GM23338 (cell line): ENCODE data around the gene HOXB3. TPM values are rescaled to one million over a fixed set of nuclear protein-coding genes. Genes with fewer than 3 reads are reported as not detected.

Experiments
- ATAC-seq: fragments of 200-7000 bp; cut with Tn5 transposase; 3 replicates; pipeline ENCODE4 v1.9.1; 2020
- DNase-seq: peaks from one replicate; pipeline ENCODE4 v3.0.0-alpha.2; 2015; ENCODE audit warnings: low spot score
- H2AFZ ChIP-seq: fragments of 200-600 bp; sonication (generic); 2 replicates; pipeline ENCODE4 v1.8.0; 2016; ENCODE audit warnings: antibody characterized with exemption, mild to moderate bottlenecking, moderate library complexity
- H3F3A ChIP-seq: fragments of 200-600 bp; sonication (generic); replicated peaks from 2 replicates; pipeline ENCODE4 v1.8.0; 2017; ENCODE audit warnings: antibody characterized with exemption, mixed run types, low read depth
- H3K27ac ChIP-seq: fragments of 200-600 bp; sonication (generic); 2 replicates; pipeline ENCODE4 v1.6.1; 2016; ENCODE audit warnings: low read depth
- H3K27me3 ChIP-seq: fragments of 200-600 bp; sonication (generic); 2 replicates; pipeline ENCODE4 v1.8.0; 2016; ENCODE audit warnings: mild to moderate bottlenecking, mixed run types, moderate library complexity; ENCODE audit not compliant: insufficient read depth
- H3K36me3 ChIP-seq: fragments of 200-600 bp; sonication (generic); 2 replicates; pipeline ENCODE4 v1.8.0; 2016; ENCODE audit warnings: mild to moderate bottlenecking; ENCODE audit not compliant: insufficient read depth
- H3K4me1 ChIP-seq: fragments of 200-600 bp; sonication (generic); 2 replicates; pipeline ENCODE4 v1.8.0; 2016; ENCODE audit warnings: mild to moderate bottlenecking, moderate library complexity; ENCODE audit not compliant: insufficient read depth
- H3K4me2 ChIP-seq: fragments of 200-600 bp; sonication (generic); 2 replicates; pipeline ENCODE4 v1.7.1; 2017; ENCODE audit warnings: mixed run types
- H3K4me3 ChIP-seq: fragments of 200-600 bp; sonication (generic); 2 replicates; pipeline ENCODE4 v1.6.1; 2016; ENCODE audit warnings: mixed run types
- H3K79me2 ChIP-seq: fragments of 200-600 bp; sonication (generic); replicated peaks from 2 replicates; pipeline ENCODE4 v1.8.0; 2017; ENCODE audit warnings: mild to moderate bottlenecking; ENCODE audit not compliant: insufficient read depth
- H3K9me2 ChIP-seq: fragments of 200-600 bp; sonication (generic); 2 replicates; pipeline ENCODE4 v1.8.0; 2017; ENCODE audit not compliant: insufficient read depth
- H4K20me1 ChIP-seq: fragments of 200-600 bp; sonication (generic); replicated peaks from 2 replicates; pipeline ENCODE4 v1.8.0; 2017; ENCODE audit warnings: mild to moderate bottlenecking; ENCODE audit not compliant: insufficient read depth
- H3K27ac Mint-ChIP-seq: 2 replicates; pipeline ENCODE4 v1.8.0; 2020; ENCODE audit warnings: inconsistent platforms, mild to moderate bottlenecking, moderate library complexity, mixed read lengths
- H3K27me3 Mint-ChIP-seq: 3 replicates; pipeline ENCODE4 v1.8.0; 2022; ENCODE audit warnings: low read depth, mild to moderate bottlenecking, moderate library complexity, mixed read lengths, inconsistent platforms; ENCODE audit not compliant: insufficient read depth, poor library complexity
- H3K36me3 Mint-ChIP-seq: 3 replicates; pipeline ENCODE4 v1.8.0; 2021; ENCODE audit warnings: low read depth, mild to moderate bottlenecking, inconsistent platforms, moderate library complexity, mixed read lengths
- H3K4me1 Mint-ChIP-seq: 3 replicates; pipeline ENCODE4 v1.8.0; 2020; ENCODE audit warnings: mild to moderate bottlenecking, inconsistent platforms, mixed read lengths
- H3K4me3 Mint-ChIP-seq: 3 replicates; pipeline ENCODE4 v1.8.0; 2021; ENCODE audit warnings: moderate library complexity, mild to moderate bottlenecking, inconsistent platforms, mixed read lengths
- H3K9me3 Mint-ChIP-seq: 3 replicates; pipeline ENCODE4 v1.8.0; 2020; ENCODE audit warnings: moderate library complexity, mild to moderate bottlenecking, inconsistent platforms, mixed read lengths
- CREB1 ChIP-seq: fragments of 250-450 bp; sonication (Bioruptor Pico); IDR thresholded peaks from 2 replicates; pipeline ENCODE4 v1.5.0; 2020; ENCODE audit warnings: low read depth, mild to moderate bottlenecking, moderate library complexity
- EZH2 ChIP-seq: fragments of 200-600 bp; sonication (generic); IDR thresholded peaks from one replicate; pipeline ENCODE4 v1.8.0; 2017; ENCODE audit warnings: antibody characterized with exemption, mild to moderate bottlenecking, low read depth; ENCODE audit not compliant: unreplicated experiment
- EZH2phosphoT487 ChIP-seq: fragments of 200-600 bp; sonication (generic); IDR thresholded peaks from one replicate; pipeline ENCODE4 v1.8.1; 2018; ENCODE audit warnings: antibody characterized with exemption; ENCODE audit not compliant: unreplicated experiment
- JUNB ChIP-seq: IDR thresholded peaks from one replicate; pipeline ENCODE4 v1.6.1; 2016; ENCODE audit warnings: antibody characterized with exemption; ENCODE audit not compliant: unreplicated experiment
- NANOG ChIP-seq: IDR thresholded peaks from 2 replicates; pipeline ENCODE4 v1.6.1; 2016; ENCODE audit warnings: antibody characterized with exemption, borderline replicate concordance
- POLR2AphosphoS5 ChIP-seq: IDR thresholded peaks from 2 replicates; pipeline ENCODE4 v1.6.1; 2016; ENCODE audit warnings: antibody characterized with exemption, low read depth
- ZNF331 ChIP-seq: fragments of 250-450 bp; sonication (Bioruptor Pico); IDR thresholded peaks from 2 replicates; pipeline ENCODE4 v1.5.0; 2020; ENCODE audit warnings: low read depth, mild to moderate bottlenecking, moderate library complexity
- polyA plus RNA-seq: library from polyadenylated mRNA; unstranded; fragments of >200 nt; fragmentation: Nextera tagmentation; extraction: Ambion mirVana; gene quantifications from 2 replicates; pipeline ENCODE4 v1.2.1, GENCODE V29; 2016
- total RNA-seq: library from RNA; depleted of rRNA; stranded (reverse); fragments of >200 nt; shearing (Covaris generic); gene quantifications from 2 replicates; pipeline ENCODE4 v1.2.3, GENCODE V29; 2014
- TF ChIP-seq, protein P1 (sequence below): IDR thresholded peaks from one replicate; pipeline ENCODE4 v1.6.1; 2018; ENCODE audit warnings: antibody characterized with exemption; ENCODE audit not compliant: unreplicated experiment

The HOXB3 gene
- total and polyA plus RNA-seq, 2 experiments from 2014 or later: 0.17 TPM; not detected in 1

GRCh38 chr17:48617471-48618255 lies 27.6 kb upstream of the HOXB3 start:
- H3F3A ChIP-seq: peaks cover 45% of the 10 kb centered on the region
- H3K27ac Mint-ChIP-seq: no peak overlapping the region
- peak; percentile 96 for TF ChIP-seq EZH2
- TF ChIP-seq EZH2phosphoT487: no peak
- TF ChIP-seq JUNB: no peak
- no peak overlapping the region for H2AFZ ChIP-seq
- H3K9me2 ChIP-seq: no peaks in the 10 kb centered on the region
- DNase-seq (peak; percentile 58), ATAC-seq (peak; percentile 19)
- H3K4me1 Mint-ChIP-seq: peaks cover 27% of the 10 kb centered on the region
- peaks cover 60% of the 10 kb centered on the region for H4K20me1 ChIP-seq
- H3K27me3 ChIP-seq: peaks cover 100% of the 10 kb centered on the region
- H3K79me2 ChIP-seq: no peaks in the 10 kb centered on the region
- no peak overlapping the region for H3K4me3 Mint-ChIP-seq
- H3K36me3 ChIP-seq: no peaks in the 10 kb centered on the region
- peaks cover 10% of the 10 kb centered on the region; the same call in 2 of the 3 replicates for H3K9me3 Mint-ChIP-seq
- H3K4me2 ChIP-seq: peak overlapping the region; percentile 32; the same call in 1 of the 2 replicates
- H3K27ac ChIP-seq: no peak overlapping the region
- H3K36me3 Mint-ChIP-seq: peaks cover 3% of the 10 kb centered on the region; the same call in 1 of the 3 replicates
- peaks cover 99% of the 10 kb centered on the region for H3K27me3 Mint-ChIP-seq
- peaks cover 35% of the 10 kb centered on the region for H3K4me1 ChIP-seq
- no peak overlapping the region for H3K4me3 ChIP-seq

GRCh38 chr17:48616717-48617470 lies 26.9 kb upstream of the HOXB3 start:
- DNase-seq: no peak
- Histone ChIP-seq H3F3A (peaks cover 42% of the 10 kb centered on the region), H3K79me2 (no peaks in the 10 kb centered on the region), H3K27ac (no peak overlapping the region), H3K27me3 (peaks cover 100% of the 10 kb centered on the region), H2AFZ (no peak overlapping the region), H4K20me1 (peaks cover 56% of the 10 kb centered on the region), H3K36me3 (no peaks in the 10 kb centered on the region), H3K9me2 (no peaks in the 10 kb centered on the region), H3K4me2 (no peak overlapping the region), H3K4me3 (no peak overlapping the region), H3K4me1 (peaks cover 39% of the 10 kb centered on the region)
- H3K4me3 Mint-ChIP-seq: no peak overlapping the region
- H3K27ac Mint-ChIP-seq: no peak overlapping the region
- peaks cover 99% of the 10 kb centered on the region for H3K27me3 Mint-ChIP-seq
- H3K4me1 Mint-ChIP-seq: peaks cover 32% of the 10 kb centered on the region
- TF ChIP-seq NANOG: no peak
- peak; percentile 97 for TF ChIP-seq EZH2
- H3K9me3 Mint-ChIP-seq: peaks cover 10% of the 10 kb centered on the region; the same call in 2 of the 3 replicates
- ATAC-seq: no peak
- H3K36me3 Mint-ChIP-seq: peaks cover 3% of the 10 kb centered on the region; the same call in 1 of the 3 replicates

- H3K27ac Mint-ChIP-seq: no peak overlapping the region
These were observed 26.1 kb upstream of the HOXB3 start for GRCh38 chr17:48615963-48616716.

More at GRCh38 chr17:48615963-48616716, 26.1 kb upstream of the HOXB3 start:
- no peaks in the 10 kb centered on the region; the same call in 2 of the 3 replicates for H3K36me3 Mint-ChIP-seq
- TF ChIP-seq POLR2AphosphoS5: no peak
- peak; percentile 85 for TF ChIP-seq EZH2
- no peak for TF ChIP-seq CREB1 (CRISPR knock-in tag)
- TF ChIP-seq, protein P1, sequence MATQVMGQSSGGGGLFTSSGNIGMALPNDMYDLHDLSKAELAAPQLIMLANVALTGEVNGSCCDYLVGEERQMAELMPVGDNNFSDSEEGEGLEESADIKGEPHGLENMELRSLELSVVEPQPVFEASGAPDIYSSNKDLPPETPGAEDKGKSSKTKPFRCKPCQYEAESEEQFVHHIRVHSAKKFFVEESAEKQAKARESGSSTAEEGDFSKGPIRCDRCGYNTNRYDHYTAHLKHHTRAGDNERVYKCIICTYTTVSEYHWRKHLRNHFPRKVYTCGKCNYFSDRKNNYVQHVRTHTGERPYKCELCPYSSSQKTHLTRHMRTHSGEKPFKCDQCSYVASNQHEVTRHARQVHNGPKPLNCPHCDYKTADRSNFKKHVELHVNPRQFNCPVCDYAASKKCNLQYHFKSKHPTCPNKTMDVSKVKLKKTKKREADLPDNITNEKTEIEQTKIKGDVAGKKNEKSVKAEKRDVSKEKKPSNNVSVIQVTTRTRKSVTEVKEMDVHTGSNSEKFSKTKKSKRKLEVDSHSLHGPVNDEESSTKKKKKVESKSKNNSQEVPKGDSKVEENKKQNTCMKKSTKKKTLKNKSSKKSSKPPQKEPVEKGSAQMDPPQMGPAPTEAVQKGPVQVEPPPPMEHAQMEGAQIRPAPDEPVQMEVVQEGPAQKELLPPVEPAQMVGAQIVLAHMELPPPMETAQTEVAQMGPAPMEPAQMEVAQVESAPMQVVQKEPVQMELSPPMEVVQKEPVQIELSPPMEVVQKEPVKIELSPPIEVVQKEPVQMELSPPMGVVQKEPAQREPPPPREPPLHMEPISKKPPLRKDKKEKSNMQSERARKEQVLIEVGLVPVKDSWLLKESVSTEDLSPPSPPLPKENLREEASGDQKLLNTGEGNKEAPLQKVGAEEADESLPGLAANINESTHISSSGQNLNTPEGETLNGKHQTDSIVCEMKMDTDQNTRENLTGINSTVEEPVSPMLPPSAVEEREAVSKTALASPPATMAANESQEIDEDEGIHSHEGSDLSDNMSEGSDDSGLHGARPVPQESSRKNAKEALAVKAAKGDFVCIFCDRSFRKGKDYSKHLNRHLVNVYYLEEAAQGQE: no peak
- TF ChIP-seq ZNF331 (CRISPR knock-in tag): no peak
- no peak overlapping the region; the same call in 2 of the 3 replicates for H3K4me3 Mint-ChIP-seq
- peaks cover 38% of the 10 kb centered on the region for H3F3A ChIP-seq
- no peak overlapping the region for H3K4me3 ChIP-seq
- no peaks in the 10 kb centered on the region for H3K9me2 ChIP-seq
- H3K4me1 Mint-ChIP-seq: peaks cover 33% of the 10 kb centered on the region
- no peak overlapping the region for H3K4me2 ChIP-seq
- H2AFZ ChIP-seq: no peak overlapping the region
- peaks cover 42% of the 10 kb centered on the region for H3K4me1 ChIP-seq
- peaks cover 99% of the 10 kb centered on the region for H3K27me3 Mint-ChIP-seq
- DNase-seq (no peak), ATAC-seq (no peak)
- H3K36me3 ChIP-seq: no peaks in the 10 kb centered on the region
- H3K79me2 ChIP-seq: no peaks in the 10 kb centered on the region
- H4K20me1 ChIP-seq: peaks cover 50% of the 10 kb centered on the region
- no peak overlapping the region for H3K27ac ChIP-seq
- H3K9me3 Mint-ChIP-seq: peaks cover 7% of the 10 kb centered on the region; the same call in 2 of the 3 replicates
- peaks cover 100% of the 10 kb centered on the region for H3K27me3 ChIP-seq
